Fibroblast of skin of right biceps (primary cell): ENCODE data around the gene ZFHX3.

Experiments
- DNase-seq: peaks from one replicate; pipeline ENCODE4 v3.0.0-alpha.2; 2013

Gene ZFHX3

DNA sequence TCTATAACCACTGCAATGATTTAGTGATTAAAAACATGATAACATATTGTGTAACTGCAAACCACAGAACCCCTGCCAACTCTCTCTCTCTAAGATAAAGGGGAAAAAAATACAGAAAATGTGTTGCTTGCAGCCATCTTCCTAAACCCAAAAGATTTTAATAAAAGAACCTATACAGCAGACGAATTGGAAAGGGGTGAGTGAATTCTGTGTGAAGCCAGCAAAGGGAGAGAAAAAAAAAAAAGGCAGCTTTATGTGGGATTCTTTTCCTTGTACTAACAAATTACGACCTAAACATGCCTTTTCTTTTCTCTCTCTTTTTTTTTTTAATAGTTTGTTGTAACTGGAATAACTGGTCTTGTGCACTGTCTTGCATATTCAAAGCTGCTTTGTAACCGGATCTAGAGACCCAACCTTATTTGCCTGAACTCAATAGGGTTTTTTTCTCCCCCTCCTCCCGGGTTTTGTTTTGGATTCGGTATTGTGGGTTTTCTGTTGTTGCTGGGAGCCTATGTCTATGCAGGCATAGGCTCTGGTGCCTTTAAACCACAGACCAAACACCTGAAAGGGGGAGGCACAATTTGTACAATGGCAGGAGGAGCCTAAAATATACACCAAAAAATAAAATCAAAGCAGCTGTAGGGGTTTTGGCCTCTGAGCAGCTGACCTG, 7.0 kb upstream of the ZFHX3 start:
- DNase-seq, result peak; percentile 85

DNA sequence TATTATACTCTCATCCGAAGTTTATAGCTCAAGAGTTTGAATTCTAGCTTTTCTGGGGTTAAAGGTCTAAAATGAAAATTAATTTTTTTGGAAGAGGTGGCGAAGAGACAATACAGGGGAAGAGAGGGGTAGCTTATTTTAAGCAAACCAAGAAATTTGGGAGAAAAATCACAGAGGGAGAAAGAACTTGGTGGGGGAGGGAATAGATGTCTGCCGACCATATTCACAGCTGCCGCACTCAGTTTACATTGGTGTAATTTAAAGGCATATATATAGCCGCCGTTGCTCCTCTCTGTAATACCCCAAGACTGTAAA, 6.5 kb upstream of the ZFHX3 start:
- DNase-seq, result no peak

- no peak for DNase-seq
These were observed 6.2 kb upstream of the ZFHX3 start for GRCh38 chr16:73054125-73054484.

- peak; percentile 45 for DNase-seq
These were observed 5.6 kb upstream of the ZFHX3 start for GRCh38 chr16:73053364-73054124.

- no peak for DNase-seq
These were observed 5.1 kb upstream of the ZFHX3 start for GRCh38 chr16:73053038-73053363.

GRCh38 chr16:73052576-73052975, 4.6 kb upstream of the ZFHX3 start:
- DNase-seq, result no peak

DNA sequence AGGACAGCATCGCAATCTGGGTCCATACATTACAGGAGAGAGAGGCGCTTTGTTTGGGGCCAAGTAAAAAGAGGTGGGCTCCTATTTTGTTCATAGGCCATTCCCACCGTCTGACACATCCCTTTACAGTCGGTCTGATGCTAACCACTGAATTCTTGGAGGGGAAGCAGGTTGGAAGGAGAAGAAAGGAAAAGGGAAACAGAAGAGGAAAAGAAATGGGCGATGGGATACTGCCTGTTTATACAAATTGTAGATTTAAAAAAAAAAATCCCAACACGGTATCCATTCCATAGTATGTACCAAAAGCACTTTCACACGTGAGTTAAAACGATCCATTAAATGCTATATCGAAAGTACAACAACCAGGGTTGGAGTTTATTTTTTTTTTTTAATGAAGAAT, 4.0 kb upstream of the ZFHX3 start:
- DNase-seq, result peak; percentile 44

DNA sequence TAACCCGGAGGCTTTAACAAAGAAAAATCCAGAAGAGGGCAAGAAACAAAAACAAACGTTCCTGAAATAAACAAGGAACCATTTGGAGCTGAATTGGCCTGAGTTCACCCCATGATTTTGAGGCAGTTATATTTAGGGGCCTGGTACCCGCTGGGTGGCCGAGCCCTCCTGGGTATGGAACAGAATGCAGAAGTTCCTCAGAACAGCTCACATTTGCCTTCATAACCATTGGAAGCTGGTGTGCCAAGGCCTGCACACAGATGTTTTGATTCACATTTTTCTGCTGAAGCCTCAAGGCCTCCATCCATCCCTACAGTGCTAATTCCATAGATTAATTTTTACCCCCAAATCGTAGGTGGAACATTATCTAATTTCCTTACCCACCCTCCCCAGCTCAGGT, 3.3 kb upstream of the ZFHX3 start:
- no peak for DNase-seq

DNA sequence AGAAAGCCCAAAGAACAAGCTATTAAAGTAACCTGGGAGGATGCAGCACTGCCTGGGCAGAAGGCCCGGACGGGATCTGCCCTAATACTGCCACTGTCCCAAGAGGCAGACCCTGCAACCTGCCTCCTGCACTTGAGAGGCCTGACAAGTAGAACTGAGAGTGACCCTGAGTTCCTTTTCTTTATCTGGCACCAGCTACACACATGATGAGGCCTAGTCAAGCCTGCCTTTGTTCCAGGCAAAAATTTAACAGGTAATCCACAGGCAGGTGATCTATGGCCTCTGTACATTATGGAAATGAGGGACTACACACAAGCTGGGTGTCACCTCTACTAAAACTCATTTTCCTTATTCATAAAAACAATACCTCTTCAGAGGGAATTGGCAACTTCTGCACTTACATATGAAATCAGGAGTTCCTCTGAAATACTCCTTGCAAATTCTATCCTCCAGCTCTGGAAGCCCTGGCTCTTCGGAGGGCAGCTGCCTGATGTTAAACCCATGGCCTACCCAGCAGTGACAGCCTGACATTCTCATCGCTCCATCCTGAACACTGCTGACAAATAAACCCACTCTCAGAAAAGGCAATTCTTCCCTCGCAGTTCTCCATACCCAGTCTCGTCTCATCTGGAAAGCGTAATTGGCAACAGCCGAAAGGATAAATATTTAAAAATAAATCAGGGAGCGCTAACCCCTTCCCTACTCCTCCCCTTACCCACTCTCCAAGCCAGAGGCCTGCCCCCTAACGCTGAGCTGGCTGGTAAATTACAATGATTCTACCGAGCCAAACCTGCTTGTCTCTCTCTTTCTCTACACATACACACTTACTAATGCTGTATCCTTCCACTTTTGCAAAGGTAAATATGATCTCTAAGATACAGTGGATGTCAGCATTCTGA, 2.5 kb upstream of the ZFHX3 start:
- no peak for DNase-seq

DNA sequence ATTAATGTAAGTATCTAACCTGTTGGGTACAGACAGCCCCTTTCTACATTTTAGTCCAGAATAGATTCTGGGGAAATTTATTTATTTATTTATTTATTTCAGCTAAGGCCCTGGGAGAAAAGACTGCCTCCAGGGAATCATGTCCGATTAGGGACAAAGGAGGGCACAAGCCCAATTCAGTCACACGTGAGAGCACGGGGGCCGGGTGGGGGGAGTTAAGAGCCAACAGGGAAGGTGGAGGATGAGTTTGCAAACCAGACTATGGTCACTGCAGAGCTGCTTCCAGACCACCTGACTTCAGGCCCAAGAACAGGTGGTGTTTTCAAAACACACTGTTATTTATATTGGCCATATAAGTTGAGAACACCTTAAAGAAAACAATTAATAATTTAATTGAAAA, 1.6 kb upstream of the ZFHX3 start:
- no peak for DNase-seq

DNA sequence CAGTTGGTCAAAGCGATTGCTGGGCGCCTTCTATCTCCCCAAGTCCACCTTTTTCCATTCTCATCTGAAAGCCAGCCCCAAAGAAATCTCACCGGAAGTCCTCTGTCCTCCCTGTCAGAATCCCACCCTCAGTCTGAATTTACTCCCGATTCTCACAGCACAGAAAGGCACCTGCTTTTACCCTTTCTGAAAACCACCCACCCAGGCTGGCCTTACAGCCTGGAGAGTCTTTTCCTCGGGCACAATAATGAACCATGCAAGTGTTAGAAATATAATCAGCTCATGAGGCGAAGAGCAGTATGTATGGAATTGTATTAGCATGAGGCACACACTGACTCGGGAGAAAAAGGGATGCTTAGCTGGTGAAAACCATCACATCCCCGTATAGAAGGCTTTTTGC, 1.2 kb upstream of the ZFHX3 start:
- no peak for DNase-seq

- no peak for DNase-seq
These were observed 558 bp upstream of the ZFHX3 start for GRCh38 chr16:73048292-73049080.

DNA sequence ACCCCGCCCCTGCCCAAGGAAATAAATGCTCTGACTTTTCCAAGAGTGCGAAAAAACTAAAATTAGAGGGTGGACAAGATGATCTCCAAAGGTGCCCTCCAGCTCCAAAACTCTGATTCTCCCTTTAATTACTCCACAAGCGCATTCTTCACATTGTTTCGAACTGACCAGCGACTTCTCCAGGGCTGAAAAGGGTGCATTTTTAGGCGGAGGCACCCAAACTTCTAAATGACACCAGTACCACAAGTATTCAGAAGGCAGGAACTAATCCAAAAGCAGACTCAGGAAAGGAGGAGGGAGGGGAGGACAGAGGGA, 750 bp downstream of the ZFHX3 start:
- peak; percentile 83 for DNase-seq

DNA sequence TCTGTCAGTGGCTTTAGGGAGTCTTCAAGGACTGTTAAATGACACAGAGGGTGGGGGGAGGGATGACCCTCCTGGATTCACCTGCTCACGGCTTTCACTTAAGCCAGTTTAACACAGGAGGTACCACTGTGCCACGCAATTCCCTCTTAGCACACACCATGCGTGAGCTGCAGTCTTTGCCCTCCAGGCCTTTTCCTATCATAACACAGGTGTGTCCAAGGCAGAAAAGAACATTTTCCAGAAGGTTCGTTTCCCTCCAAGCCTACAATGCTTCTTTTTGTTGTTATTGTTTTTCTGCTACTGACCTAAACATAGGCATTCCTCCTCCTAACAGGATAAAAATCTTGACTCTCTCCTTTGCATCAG, 1.1 kb downstream of the ZFHX3 start:
- DNase-seq, result no peak

GRCh38 chr16:73046202-73046848, 1.6 kb downstream of the ZFHX3 start:
- DNase-seq, result no peak

GRCh38 chr16:73043828-73044467, 4.0 kb downstream of the ZFHX3 start:
- DNase-seq, result peak; percentile 50

DNA sequence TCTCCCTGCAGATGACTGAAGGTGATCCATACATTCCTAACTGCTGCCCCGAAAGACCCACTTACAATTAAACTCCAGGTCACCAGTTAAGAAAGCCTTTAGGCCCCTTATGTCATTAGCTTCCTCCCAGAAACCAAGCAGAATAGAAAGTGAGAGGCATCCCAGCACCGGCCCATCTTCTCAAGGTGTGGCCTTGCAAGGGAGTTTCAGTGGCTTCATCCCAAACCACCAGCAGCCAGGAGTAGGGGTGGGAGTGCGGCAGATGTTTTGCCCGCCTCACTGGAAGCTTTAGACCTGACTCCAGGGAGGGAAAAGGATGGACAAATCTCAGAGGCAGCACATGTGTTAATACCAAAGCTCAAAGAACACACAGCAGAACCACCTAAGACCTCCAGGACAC, 5.1 kb downstream of the ZFHX3 start:
- no peak for DNase-seq

GRCh38 chr16:73041676-73042075, 6.3 kb downstream of the ZFHX3 start:
- no peak for DNase-seq

- DNase-seq, result no peak
These were observed 7.1 kb downstream of the ZFHX3 start for GRCh38 chr16:73040735-73041402.

GRCh38 chr16:73040136-73040535, 7.8 kb downstream of the ZFHX3 start:
- DNase-seq, result no peak

- DNase-seq, result no peak
These were observed 9.9 kb downstream of the ZFHX3 start for GRCh38 chr16:73037845-73038570.
